Tibial artery (tissue), 4 donors: ENCODE results near the gene RFPL2.

Source experiments
- DNase-seq, 2 donors: peaks; one replicate each; pipeline ENCODE4 v3.0.0-alpha.2; 2019
- H3K27ac ChIP-seq, 2 donors: fragments of 200-600 bp; sonication (generic) in 1 of 2; 1 replicate in 1 of 2; 2 replicates in 1 of 2; pipeline ENCODE4 v1.5.1; 2018 to 2019; ENCODE audit warnings: mild to moderate bottlenecking in 1 of 2
- H3K27me3 ChIP-seq, 2 donors: fragments of 200-600 bp; sonication (generic) in 1 of 2; one replicate each; pipeline versions ENCODE4 v1.5.1 to v1.6.0; 2016 to 2019
- H3K36me3 ChIP-seq, 3 donors: fragments of 200-600 bp; sonication (generic) in 2 of 3; one replicate each; pipeline ENCODE4 v1.5.1; 2016 to 2019; ENCODE audit warnings: mild to moderate bottlenecking in 2 of 3
- H3K4me1 ChIP-seq, 4 donors: fragments of 200-600 bp; sonication (generic) in 2 of 4; 1 replicate in 3 of 4; 2 replicates in 1 of 4; pipeline ENCODE4 v1.5.1; 2016 to 2019
- H3K4me3 ChIP-seq, 2 donors: fragments of 200-600 bp; sonication (generic) in 1 of 2; 1 replicate in 1 of 2; 2 replicates in 1 of 2; pipeline ENCODE4 v1.5.1; 2018 to 2019; ENCODE audit warnings: mild to moderate bottlenecking in 2 of 2
- H3K9me3 ChIP-seq, 3 donors: fragments of 200-600 bp; sonication (generic) in 1 of 3; one replicate each; pipeline ENCODE4 v1.5.1; 2016 to 2019
- intact Hi-C: fragments of 100-400 bp; cut with DNase I; formaldehyde crosslinking; loops from one replicate; pipeline ENCODE4 v1.15.0; 2023; ENCODE audit warnings: low total_unique reads
- TF ChIP-seq, protein P1 (sequence below), 2 experiments: fragments of 200-600 bp in 1 of 2; fragments of 450-650 bp in 1 of 2; IDR thresholded peaks; one replicate each; pipeline ENCODE4 v1.5.1; 2017 to 2019; ENCODE audit warnings: antibody characterized with exemption in 2 of 2, mild to moderate bottlenecking in 1 of 2, moderate library complexity in 1 of 2

The RFPL2 gene

DNA sequence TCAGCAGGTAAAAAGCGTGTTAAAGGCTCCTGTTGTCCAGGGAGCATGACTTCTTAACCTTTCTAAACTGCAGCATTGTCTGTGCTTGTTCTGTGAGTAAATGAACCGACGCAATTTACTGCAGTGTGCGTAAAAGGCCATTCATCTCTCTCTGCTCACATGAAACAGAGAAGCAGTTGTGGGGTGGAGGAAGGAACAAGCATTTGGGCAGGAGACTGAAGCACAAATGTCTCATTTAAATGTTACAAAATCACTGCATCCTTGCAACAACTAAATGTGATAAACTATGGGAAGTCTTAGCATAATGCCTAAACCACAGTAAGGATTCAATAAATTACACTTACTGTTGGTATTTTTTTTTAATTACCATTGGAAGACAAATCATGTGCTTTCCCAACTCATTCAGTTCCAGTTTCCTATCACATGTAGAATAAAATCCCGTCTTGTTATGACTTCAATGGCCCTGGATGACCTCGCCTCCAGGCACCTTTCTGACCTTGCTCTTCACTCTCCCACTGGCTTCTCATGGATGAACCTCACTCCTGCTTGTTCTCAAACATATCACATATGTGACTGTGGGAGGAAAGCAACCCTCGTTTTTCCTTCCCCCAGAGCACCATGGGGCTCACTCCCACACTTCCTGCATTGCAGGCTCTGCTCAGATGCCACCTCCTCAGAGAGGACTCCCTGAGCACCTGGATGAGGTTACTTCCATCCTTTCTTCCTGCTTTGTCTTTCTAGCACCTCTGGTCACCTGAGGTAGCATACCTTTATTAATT lies 21.6 kb upstream of the RFPL2 start:
- DNase-seq = no peak
- Histone ChIP-seq H3K9me3 (no peaks in the 10 kb centered on the region), H3K27ac (no peak overlapping the region), H3K36me3 (no peaks in the 10 kb centered on the region), H3K27me3 (no peaks in the 10 kb centered on the region), H3K4me3 (no peak overlapping the region), H3K4me1 (no peaks in the 10 kb centered on the region)
- TF ChIP-seq, protein P1, sequence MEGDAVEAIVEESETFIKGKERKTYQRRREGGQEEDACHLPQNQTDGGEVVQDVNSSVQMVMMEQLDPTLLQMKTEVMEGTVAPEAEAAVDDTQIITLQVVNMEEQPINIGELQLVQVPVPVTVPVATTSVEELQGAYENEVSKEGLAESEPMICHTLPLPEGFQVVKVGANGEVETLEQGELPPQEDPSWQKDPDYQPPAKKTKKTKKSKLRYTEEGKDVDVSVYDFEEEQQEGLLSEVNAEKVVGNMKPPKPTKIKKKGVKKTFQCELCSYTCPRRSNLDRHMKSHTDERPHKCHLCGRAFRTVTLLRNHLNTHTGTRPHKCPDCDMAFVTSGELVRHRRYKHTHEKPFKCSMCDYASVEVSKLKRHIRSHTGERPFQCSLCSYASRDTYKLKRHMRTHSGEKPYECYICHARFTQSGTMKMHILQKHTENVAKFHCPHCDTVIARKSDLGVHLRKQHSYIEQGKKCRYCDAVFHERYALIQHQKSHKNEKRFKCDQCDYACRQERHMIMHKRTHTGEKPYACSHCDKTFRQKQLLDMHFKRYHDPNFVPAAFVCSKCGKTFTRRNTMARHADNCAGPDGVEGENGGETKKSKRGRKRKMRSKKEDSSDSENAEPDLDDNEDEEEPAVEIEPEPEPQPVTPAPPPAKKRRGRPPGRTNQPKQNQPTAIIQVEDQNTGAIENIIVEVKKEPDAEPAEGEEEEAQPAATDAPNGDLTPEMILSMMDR (IDR thresholded peaks at IDR 0.05) = no peak
- intact Hi-C loops = no loop called here

DNA sequence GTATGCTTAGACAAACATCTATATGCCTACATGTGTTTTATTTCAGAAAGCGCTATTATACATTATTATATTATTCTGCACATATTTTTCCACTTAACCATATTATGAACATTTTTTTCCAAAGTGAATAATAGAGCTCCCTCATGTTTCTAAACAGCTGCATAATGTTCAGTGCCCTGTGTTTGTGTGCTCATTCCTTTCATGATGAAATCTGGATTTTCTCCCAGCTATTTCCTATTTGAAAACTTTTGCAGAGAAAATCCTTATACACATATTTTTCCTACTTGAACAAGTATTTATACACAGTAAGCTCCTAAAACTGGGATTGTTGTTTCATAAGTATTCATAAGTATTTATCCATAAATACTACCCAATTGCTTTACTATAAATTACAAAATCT lies 18.1 kb upstream of the RFPL2 start:
- H3K9me3 ChIP-seq = no peaks in the 10 kb centered on the region
- H3K27me3 ChIP-seq = no peaks in the 10 kb centered on the region
- no peak for DNase-seq
- H3K36me3 ChIP-seq = no peaks in the 10 kb centered on the region
- no peaks in the 10 kb centered on the region for H3K4me1 ChIP-seq
- H3K27ac ChIP-seq = no peak overlapping the region
- TF ChIP-seq, protein P1 (IDR thresholded peaks at IDR 0.05) = no peak
- H3K4me3 ChIP-seq = no peak overlapping the region
- intact Hi-C loops = no loop called here

- DNase-seq = no peak
- no peaks in the 10 kb centered on the region for H3K9me3 ChIP-seq
- no peak overlapping the region for H3K27ac ChIP-seq
- H3K4me3 ChIP-seq = no peak overlapping the region
- H3K36me3 ChIP-seq = no peaks in the 10 kb centered on the region
- H3K4me1 ChIP-seq = no peaks in the 10 kb centered on the region
- H3K27me3 ChIP-seq = no peaks in the 10 kb centered on the region
- TF ChIP-seq, protein P1 (IDR thresholded peaks at IDR 0.05) = no peak
- intact Hi-C loops = no loop called here
These were observed 14.2 kb upstream of the RFPL2 start for GRCh38 chr22:32219026-32219425.

DNA sequence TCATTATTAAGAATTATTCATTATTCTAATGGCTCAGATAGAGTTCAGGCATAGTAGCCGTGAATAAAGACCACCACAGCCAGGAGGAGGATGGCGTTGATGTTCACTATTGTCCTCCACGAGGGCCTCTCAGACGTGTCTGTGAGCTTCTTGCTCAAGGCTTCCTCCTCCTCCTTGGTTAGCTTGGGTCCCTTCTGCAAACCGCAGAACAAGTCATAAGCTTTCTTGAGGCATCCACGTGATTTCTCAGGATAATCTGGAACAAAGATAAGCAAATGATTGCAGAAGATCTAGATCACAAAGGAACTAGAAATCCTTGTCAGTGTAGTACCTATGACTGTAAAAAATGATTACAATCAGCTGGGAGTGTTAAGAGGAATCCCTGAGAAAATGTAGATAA lies 13.6 kb upstream of the RFPL2 start:
- H3K27ac ChIP-seq = no peak overlapping the region
- H3K4me1 ChIP-seq = no peaks in the 10 kb centered on the region
- no peaks in the 10 kb centered on the region for H3K27me3 ChIP-seq
- H3K36me3 ChIP-seq = no peaks in the 10 kb centered on the region
- TF ChIP-seq, protein P1 (IDR thresholded peaks at IDR 0.05) = no peak
- H3K9me3 ChIP-seq = no peaks in the 10 kb centered on the region
- no peak overlapping the region for H3K4me3 ChIP-seq
- DNase-seq = no peak
- intact Hi-C loops = no loop called here

DNA sequence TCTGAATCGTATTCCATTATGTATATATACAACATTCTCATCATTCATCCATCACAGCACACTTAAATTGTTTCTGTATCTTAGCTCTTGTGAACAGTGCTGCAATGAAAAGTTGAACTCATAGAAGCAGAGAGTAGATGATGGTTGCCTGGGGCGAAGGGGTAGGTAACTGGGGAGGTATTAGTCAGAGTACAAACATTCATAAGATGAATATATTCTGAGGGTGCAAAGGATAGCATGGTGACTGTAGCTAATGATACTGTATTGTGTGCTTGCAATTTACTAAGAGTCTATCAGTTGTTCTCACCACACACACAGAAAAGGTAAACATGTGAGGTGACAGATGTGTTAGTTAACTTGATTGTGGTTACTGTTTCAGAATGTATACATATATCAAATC lies 12.6 kb upstream of the RFPL2 start:
- TF ChIP-seq, protein P1 (IDR thresholded peaks at IDR 0.05) = no peak
- DNase-seq = no peak
- H3K36me3 ChIP-seq = no peaks in the 10 kb centered on the region
- H3K4me3 ChIP-seq = no peak overlapping the region
- intact Hi-C loops = no loop called here
- no peak overlapping the region for H3K27ac ChIP-seq
- H3K27me3 ChIP-seq = no peaks in the 10 kb centered on the region
- H3K4me1 ChIP-seq = no peaks in the 10 kb centered on the region
- H3K9me3 ChIP-seq = no peaks in the 10 kb centered on the region
